Transverse colon (tissue), 3 donors: Measurements from ENCODE around the gene MTA1.

Experiments
- CTCF ChIP-seq, 5 experiments: fragments of 200-600 bp in 3 of 5; fragments of 450-650 bp in 2 of 5; sonication (generic) in 3 of 5; IDR thresholded peaks; 1 replicate in 2 of 5; 2 replicates in 3 of 5; pipeline ENCODE4 v1.5.1; 2016 to 2017; ENCODE audit warnings: antibody characterized with exemption in 5 of 5, inconsistent platforms in 3 of 5, mild to moderate bottlenecking in 2 of 5, moderate library complexity in 1 of 5
- POLR2A ChIP-seq: fragments of 450-650 bp; IDR thresholded peaks from one replicate; pipeline ENCODE4 v1.6.1; 2016; ENCODE audit warnings: antibody characterized with exemption, mild to moderate bottlenecking, moderate library complexity

- TF ChIP-seq CTCF (IDR thresholded peaks at IDR 0.05) (no peak), POLR2A (peak; percentile 36)
These were observed 1.9 kb upstream of the MTA1 start for GRCh38 chr14:105417690-105418121.
